ENCODE results near the gene SETDB1. TPM values are rescaled to one million over a fixed set of nuclear protein-coding genes. Genes with fewer than 3 reads are reported as not detected.

Gene SETDB1
- total RNA-seq = 10 to 100 TPM; 53.5 to 59.7 TPM

DNA sequence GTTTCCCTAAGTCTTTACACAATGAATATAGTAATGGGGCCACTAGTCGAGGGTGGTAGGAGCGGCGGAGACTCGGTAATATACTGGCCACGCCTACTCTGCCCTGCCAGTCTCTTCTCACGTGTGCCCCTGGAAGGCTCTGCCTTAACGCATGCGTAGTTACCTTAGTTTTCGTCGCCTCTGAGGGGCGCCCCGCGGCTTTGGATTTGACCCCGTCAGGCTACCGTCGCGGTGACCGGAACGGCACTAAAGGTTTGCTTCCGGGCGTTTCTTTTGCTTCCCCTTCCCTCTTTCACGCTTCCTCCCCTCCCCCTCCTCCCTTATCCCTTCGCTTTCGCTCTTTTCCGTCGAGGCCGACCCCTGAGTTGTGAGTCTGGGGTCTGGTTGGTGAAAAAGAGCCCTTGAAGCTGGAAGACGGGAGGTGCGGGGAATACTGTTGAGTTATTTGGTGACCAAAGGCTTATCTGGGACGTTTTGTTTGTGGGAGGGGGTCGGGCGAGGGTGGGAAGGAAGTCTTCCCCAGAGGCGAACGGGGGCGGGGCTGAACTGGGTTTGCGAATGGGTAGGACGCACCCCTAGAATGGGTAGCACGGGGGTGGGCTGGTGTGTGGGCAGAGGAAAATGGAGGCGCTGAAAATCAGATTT, at the start of gene SETDB1:
TSS of gene SETDB1 (plus strand) at position 267 of the 645 bp plus-strand sequence. CDS start 1,352 bp downstream, outside the sequence.

DNA sequence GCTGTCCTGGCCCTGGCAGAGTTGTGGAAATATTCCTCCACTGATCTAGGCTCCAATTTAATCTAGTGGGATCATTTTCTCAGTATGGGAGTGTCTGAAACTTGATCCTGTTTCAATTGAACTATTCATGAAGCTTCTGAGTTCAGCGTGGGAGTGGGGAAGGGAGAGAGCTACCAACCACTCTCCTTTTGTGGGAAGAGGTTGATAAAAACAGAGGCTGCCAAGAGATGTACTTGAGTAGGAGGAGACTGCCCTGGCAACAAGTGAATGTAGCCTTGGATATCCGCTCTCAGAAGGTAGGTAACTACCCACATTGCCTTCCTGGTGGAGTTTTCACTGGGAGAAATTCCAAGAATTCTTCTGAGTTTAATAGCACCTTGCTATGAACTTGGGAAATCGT, 39.1 kb upstream of the SETDB1 start, which contains the start of gene CTXND2:
TSS of gene CTXND2 (plus strand) at position 119 of the 400 bp plus-strand sequence. CDS start 25,179 bp downstream, outside the sequence.

DNA sequence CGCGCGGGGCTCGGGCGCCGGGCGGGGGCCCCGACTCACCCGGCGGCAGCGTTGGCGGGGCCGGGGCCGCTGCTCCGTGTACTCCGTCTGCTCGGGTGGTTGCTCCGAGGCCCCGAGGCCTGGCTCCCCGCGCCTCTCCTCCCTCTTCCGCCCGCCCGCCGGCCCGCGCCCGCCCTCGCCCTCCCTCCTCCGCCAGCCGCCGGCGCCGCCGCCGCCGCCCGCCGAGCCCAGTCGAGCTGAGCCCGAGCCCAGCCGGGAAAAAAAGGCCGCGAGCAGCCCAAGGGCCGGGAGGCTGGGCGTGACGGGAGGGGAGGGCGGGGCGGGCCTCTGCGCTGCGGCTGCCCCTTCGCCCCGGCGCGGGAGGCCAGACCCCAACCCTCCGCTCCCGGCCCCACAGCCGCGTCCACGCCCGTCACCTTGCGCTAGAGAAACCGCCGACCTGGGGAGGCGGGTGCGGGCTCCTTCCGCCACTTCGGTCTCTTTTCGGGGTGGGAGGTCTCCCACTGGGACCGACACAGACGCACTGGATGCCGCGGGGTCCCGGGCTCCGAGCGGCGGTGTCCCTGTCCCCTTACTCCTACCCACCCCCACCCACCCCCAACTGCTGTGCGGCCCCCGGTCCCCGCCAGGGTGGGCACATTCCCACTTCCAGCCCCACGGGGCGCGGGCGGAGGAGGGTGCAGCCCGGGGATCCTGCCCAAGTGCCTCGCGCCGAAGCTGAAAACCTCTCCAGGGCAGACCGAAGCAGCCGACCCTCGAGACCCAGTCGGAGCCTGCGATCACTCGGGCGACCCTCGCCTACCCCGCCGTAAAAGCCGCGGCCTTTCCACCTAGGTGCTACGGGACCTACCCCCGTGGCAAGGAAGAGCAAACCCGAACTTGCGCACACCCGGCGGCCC, 48.7 kb downstream of the SETDB1 start, which contains the start of gene CERS2:
TSS of gene CERS2 (minus strand) at position 256 of the 899 bp plus-strand sequence. CDS start 5,745 bp downstream, outside the sequence.

DNA sequence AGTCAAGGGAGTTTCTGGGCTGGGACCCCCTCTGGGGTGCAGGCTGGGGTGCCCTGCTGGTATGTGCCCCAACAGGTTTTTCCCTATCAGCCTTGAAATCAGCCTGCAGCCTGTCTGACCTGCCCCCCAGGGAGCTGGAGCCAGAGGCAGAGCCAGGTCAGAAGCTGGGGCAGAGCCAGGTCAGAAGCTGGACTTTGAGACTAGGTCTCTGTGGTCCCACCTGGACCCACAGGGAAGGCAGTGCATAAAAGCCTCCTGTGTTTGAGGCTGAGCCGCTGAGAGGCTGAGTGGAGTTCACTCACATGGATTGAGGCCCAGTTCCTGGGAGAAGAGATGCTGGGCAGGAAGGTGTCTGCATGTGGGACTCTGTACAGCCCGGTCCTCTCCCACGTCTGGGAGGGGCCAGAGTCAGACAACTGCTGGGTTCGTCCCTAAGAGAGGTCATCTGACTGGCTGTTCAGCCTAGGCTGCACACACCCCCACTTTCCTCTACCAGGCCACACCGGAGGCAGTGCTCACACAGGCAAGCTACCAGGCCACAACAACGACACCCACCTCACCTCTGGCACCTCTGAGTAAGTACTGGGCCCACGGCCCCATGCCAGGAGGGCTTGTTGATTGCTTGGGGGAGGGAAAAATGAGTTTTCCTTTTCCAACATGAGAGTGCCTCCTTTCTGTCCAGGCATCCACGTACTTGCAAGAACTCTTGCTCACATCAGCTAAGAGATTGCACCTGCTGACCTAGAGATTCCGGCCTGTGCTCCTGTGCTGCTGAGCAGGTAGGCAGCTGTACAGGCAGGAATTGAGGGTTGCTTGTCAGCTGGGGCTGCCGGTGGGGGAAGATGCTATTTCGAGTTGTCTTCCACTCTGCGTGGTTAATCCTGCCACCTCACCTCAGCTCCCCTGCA, 55.9 kb downstream of the SETDB1 start, which contains the start of gene ANXA9:
TSS of gene ANXA9 (plus strand) at position 488 of the 908 bp plus-strand sequence. CDS start 814 bp downstream, outside the sequence.

DNA sequence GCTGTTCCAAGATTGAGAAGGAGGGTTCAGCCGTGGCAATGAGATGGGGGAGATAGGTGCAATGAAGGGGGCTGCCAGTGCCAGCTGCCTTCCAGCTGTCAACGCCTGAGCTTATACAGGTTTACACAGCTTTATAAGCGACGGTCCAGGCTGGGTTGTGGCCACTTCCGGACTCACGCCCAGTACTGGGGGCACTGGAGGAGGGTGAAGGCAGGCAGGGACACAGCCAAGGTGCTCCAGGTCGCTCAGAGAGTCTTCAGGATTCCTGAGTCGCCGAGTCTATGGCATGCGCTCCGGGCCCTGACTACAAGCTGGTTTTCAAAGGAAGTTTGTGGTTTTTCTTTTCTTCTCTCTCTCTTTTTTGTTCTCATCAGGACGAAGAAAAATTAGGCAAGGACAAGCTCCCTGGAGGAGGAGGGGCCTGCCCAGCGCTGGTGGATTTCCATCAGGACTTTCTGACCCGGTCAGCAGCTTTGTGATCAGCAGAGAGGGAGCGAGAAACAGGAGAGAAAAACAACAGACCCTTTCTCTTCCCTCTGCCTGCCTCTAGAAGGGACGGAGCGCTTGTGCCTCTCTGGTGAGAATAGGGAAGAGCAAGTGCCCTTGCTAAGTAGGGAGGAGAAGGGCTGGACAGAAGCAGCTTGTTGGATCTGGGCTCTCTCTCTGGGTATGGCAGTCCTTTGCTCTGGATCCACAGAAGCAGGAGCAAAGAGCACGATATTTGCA, 80.3 kb downstream of the SETDB1 start, which contains the start of gene MINDY1:
TSS of gene MINDY1 (minus strand) at position 576 of the 726 bp plus-strand sequence. CDS start 4,285 bp downstream, outside the sequence.

DNA sequence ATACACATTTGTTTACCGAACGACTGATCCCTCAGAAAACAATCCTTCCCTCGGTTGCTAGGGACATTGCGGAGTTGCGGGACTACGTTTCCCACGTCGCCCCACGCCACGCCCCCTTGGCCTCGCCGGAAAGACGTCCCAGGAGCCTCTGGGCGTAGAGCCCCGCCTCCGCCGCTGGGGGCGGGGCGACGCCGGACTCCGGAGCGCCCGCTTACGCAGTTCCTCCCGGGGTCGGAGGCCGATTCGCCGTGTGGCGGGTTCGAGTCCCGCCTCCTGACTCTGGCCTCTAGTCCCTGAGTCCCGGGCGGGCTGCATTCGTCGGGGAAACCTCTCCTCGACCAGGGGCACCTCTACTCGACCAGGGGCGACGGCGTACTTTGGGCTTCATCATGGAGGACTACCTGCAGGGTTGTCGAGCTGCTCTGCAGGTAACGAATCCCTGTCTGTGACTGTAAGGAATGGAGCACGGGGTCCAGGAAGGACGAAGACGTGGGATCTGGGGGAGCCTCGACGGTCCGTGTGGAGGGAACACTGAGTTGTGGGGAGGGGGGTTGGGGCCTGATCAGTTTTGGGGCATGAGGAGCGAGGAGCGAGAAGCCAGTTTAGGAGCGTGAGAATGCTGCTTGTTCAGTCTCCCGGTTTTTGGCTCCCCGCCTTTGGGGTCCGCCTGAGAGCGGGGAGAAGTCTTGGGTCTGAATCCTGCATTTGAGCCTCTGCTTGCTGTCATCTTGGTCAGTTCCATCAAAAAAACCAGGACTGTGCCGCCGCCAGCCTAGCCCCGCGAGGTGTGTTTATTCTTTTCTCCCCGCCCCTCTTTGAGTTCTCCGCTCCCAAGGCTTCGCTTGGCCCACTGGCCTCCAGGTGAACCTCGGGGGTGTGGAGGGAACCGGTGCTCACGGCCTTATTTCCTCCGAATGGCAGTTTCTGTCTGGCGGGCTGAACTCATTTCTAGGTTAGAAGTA, 82.4 kb downstream of the SETDB1 start, which contains the start of gene PRUNE1:
TSS of gene PRUNE1 (plus strand) at position 206 of the 962 bp plus-strand sequence. CDS start at position 390, 184 bp downstream.

Other genes with a start within 250 kb of the SETDB1 start
- gene GOLPH3L, start 229.2 kb upstream of the SETDB1 start, total RNA-seq = 10 to 100 TPM; 23.9 to 25.9 TPM
- gene HORMAD1, start 205.5 kb upstream of the SETDB1 start, total RNA-seq = under 1 TPM in 1 of 2 experiments, not detected in 1; 0.17 TPM
- 100 to 1,000 TPM; 113 to 117 TPM for gene CTSS, start 160.6 kb upstream of the SETDB1 start, total RNA-seq
- gene CTSK, start 118.1 kb upstream of the SETDB1 start, total RNA-seq = 1 to 10 TPM; 6.3 to 6.9 TPM
- 10 to 100 TPM; 49.0 to 50.1 TPM for gene ARNT, start 49.8 kb upstream of the SETDB1 start, total RNA-seq
- gene CTXND2, start 39.2 kb upstream of the SETDB1 start, total RNA-seq = not detected
- gene CERS2, start 48.5 kb downstream of the SETDB1 start, total RNA-seq = 100 to 1,000 TPM; 152 to 153 TPM
- not detected for gene ANXA9, start 55.9 kb downstream of the SETDB1 start, total RNA-seq
- gene MINDY1, start 80.5 kb downstream of the SETDB1 start, total RNA-seq = 10 to 100 TPM; 37.4 to 37.7 TPM
- gene PRUNE1, start 82.1 kb downstream of the SETDB1 start, total RNA-seq = 10 to 100 TPM; 18.5 to 20.5 TPM
- gene BNIPL, start 110.2 kb downstream of the SETDB1 start, total RNA-seq = 1 to 10 TPM; 1.0 to 1.1 TPM
- 1 to 10 TPM; 1.2 to 1.4 TPM for gene C1orf56, start 121.4 kb downstream of the SETDB1 start, total RNA-seq
- gene CDC42SE1, start 133.3 kb downstream of the SETDB1 start, total RNA-seq = 100 to 1,000 TPM; 362 to 368 TPM
- 1 to 10 TPM; 4.0 to 4.1 TPM for gene MLLT11, start 134.0 kb downstream of the SETDB1 start, total RNA-seq
- 10 to 100 TPM; 27.7 to 30.6 TPM for gene GABPB2, start 144.4 kb downstream of the SETDB1 start, total RNA-seq
- 1 to 10 TPM; 3.6 to 3.8 TPM for gene SEMA6C, start 220.3 kb downstream of the SETDB1 start, total RNA-seq
- gene TNFAIP8L2, start 230.3 kb downstream of the SETDB1 start, total RNA-seq = 10 to 100 TPM; 41.8 to 42.4 TPM
- 1 to 10 TPM; 2.7 to 3.1 TPM for gene LYSMD1, start 239.5 kb downstream of the SETDB1 start, total RNA-seq
- 10 to 100 TPM; 59.5 to 61.1 TPM for gene SCNM1, start 239.8 kb downstream of the SETDB1 start, total RNA-seq
- gene TMOD4, start 249.6 kb downstream of the SETDB1 start, total RNA-seq = 1 to 10 TPM; 3.2 to 4.4 TPM